Vagina (tissue), 2 donors: Measurements from ENCODE around the gene ICOSLG.
"Not testable (repeated sequence)": the region's sequence is repeated elsewhere in the genome, so short reads cannot be mapped to it uniquely, and the experiment has no call there.

Experiments used
- POLR2A ChIP-seq, 2 donors: fragments of 450-650 bp; IDR thresholded peaks; one replicate each; pipeline ENCODE4 v1.6.1; 2017; ENCODE audit warnings: antibody characterized with exemption in 2 of 2, mild to moderate bottlenecking in 2 of 2, moderate library complexity in 2 of 2
- POLR2AphosphoS5 ChIP-seq, 2 donors: sonication (generic); formaldehyde crosslinking; IDR thresholded peaks; one replicate each; pipeline ENCODE4 v1.9.0; 2017; ENCODE audit warnings: antibody characterized with exemption in 2 of 2, mild to moderate bottlenecking in 2 of 2, low read depth in 1 of 2; ENCODE audit not compliant: insufficient read depth in 1 of 2
- TF ChIP-seq, protein P1 (sequence below), 3 experiments: fragments of 450-650 bp in 2 of 3; fragments of 200-600 bp in 1 of 3; sonication (generic) in 1 of 3; IDR thresholded peaks; one replicate each; pipeline ENCODE4 v1.5.1; 2017 to 2019; ENCODE audit warnings: antibody characterized with exemption in 3 of 3, mild to moderate bottlenecking in 2 of 3, moderate library complexity in 2 of 3

DNA sequence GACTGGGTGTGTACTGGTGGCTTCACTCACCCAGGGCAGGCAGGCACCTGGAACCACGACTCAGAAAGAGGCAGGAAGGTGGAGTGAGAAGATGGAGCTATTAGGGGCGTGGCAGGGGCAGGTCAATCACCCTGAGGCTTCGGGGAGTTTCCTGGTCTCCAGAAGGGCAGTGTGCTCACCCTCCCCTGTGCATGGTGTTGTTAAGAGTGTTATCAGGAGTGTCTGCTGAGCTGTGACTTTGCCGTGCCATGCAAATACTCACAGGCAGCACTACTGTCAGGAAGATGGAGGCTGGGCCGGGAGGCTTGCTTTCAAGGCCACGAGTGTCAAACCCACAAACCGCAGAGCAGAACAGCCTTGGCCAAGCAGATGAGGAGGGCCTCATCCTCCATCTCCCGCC is 22.3 kb downstream of the ICOSLG start:
- not testable (repeated sequence) for TF ChIP-seq POLR2A (IDR thresholded peaks at IDR 0.05); POLR2AphosphoS5 (IDR thresholded peaks at IDR 0.05; ENCODE audit: insufficient read depth in 1 of 2, low read depth in 1 of 2)
- TF ChIP-seq, protein P1, sequence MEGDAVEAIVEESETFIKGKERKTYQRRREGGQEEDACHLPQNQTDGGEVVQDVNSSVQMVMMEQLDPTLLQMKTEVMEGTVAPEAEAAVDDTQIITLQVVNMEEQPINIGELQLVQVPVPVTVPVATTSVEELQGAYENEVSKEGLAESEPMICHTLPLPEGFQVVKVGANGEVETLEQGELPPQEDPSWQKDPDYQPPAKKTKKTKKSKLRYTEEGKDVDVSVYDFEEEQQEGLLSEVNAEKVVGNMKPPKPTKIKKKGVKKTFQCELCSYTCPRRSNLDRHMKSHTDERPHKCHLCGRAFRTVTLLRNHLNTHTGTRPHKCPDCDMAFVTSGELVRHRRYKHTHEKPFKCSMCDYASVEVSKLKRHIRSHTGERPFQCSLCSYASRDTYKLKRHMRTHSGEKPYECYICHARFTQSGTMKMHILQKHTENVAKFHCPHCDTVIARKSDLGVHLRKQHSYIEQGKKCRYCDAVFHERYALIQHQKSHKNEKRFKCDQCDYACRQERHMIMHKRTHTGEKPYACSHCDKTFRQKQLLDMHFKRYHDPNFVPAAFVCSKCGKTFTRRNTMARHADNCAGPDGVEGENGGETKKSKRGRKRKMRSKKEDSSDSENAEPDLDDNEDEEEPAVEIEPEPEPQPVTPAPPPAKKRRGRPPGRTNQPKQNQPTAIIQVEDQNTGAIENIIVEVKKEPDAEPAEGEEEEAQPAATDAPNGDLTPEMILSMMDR (IDR thresholded peaks at IDR 0.05) = not testable (repeated sequence)
